Measurements from ENCODE around the gene KCND1. TPM values are rescaled to one million over a fixed set of nuclear protein-coding genes. Genes with fewer than 3 reads are reported as not detected.

KCND1 gene
- polyA plus RNA-seq, 1 donor (not counting 4 experiments of a cell fraction or from before 2014, with no cell fraction given) = 0.20 TPM

DNA sequence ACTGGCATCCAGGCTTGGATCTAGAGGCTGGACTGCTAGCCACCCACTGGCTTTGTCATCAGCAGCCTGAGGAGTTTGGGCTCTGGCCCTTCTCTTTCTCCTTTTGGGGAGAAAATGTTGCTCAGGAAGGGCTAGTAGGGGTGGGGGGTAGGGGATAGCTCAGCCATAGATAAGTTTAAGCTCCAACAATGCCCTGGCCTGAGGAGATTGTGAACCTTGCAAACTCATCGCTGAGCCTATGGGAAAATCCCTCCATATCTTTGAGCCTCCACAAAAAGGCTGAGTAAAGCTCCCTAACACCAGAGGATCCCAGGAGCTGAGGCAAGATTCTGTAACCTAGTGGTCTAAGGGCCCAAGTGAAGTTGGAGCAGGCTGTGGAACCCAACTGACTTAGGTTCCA lies 23.1 kb downstream of the KCND1 start:
- H3K4me1 ChIP-seq (ENCODE audit: control insufficient read depth, extremely low read depth, insufficient read depth, low read length) = no peaks in the 10 kb centered on the region
- H3K36me3 ChIP-seq (ENCODE audit: control insufficient read depth in 2 of 2, extremely low read depth in 1 of 2, insufficient read depth in 2 of 2, low read length in 2 of 2) = peaks cover 0 to 3% of the 10 kb centered on the region in 2 experiments
- TF ChIP-seq EZH2 (IDR thresholded peaks at IDR 0.05; ENCODE audit: low read length) = no peak
- TF ChIP-seq, protein P1, sequence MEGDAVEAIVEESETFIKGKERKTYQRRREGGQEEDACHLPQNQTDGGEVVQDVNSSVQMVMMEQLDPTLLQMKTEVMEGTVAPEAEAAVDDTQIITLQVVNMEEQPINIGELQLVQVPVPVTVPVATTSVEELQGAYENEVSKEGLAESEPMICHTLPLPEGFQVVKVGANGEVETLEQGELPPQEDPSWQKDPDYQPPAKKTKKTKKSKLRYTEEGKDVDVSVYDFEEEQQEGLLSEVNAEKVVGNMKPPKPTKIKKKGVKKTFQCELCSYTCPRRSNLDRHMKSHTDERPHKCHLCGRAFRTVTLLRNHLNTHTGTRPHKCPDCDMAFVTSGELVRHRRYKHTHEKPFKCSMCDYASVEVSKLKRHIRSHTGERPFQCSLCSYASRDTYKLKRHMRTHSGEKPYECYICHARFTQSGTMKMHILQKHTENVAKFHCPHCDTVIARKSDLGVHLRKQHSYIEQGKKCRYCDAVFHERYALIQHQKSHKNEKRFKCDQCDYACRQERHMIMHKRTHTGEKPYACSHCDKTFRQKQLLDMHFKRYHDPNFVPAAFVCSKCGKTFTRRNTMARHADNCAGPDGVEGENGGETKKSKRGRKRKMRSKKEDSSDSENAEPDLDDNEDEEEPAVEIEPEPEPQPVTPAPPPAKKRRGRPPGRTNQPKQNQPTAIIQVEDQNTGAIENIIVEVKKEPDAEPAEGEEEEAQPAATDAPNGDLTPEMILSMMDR (optimal IDR thresholded peaks at IDR 0.05 in 1 of 3, IDR thresholded peaks at IDR 0.05 in 1 of 3, conservative IDR thresholded peaks at IDR 0.05 in 1 of 3; ENCODE audit: extremely low read depth in 1 of 3, insufficient read depth in 2 of 3, low read length in 3 of 3) = no peak
- H3K4me3 ChIP-seq (ENCODE audit: control insufficient read depth in 2 of 3, extremely low read depth in 1 of 3, insufficient read depth in 2 of 3, low read depth in 1 of 3, low read length in 3 of 3) = no peak overlapping the region
- H3K79me2 ChIP-seq (ENCODE audit: control insufficient read depth, insufficient read depth, low read length) = peaks cover 42% of the 10 kb centered on the region
- FAIRE-seq (no peak), DNase-seq (ENCODE audit: low read depth, low spot score) (no peak)
- H3K27ac ChIP-seq (ENCODE audit: control insufficient read depth, insufficient read depth, low read length) = no peak overlapping the region
- no peak overlapping the region for H3K4me2 ChIP-seq (ENCODE audit: control insufficient read depth, extremely low read depth, insufficient read depth, low read depth, low read length)
- no peaks in the 10 kb centered on the region for H4K20me1 ChIP-seq (ENCODE audit: control insufficient read depth, extremely low read depth, insufficient read depth, low read length)
- H3K9me1 ChIP-seq (ENCODE audit: control insufficient read depth, extremely low read depth, insufficient read depth, low read length) = no peaks in the 10 kb centered on the region
- dilution Hi-C loops (cut with MboI; ENCODE audit: extremely low pct_ligation_motif_present, low sequenced_read_pairs) = no loop called here
- no peaks in the 10 kb centered on the region for H3K27me3 ChIP-seq (ENCODE audit: control insufficient read depth, extremely low read depth, insufficient read depth, low read length)
- no peak overlapping the region for H2AFZ ChIP-seq (ENCODE audit: control insufficient read depth, low read length)
- no peak overlapping the region for H3K9ac ChIP-seq (ENCODE audit: control insufficient read depth, extremely low read depth, insufficient read depth, low read length)
- H3K9me3 ChIP-seq (ENCODE audit: control insufficient read depth, low read depth, low read length) = no peaks in the 10 kb centered on the region

GRCh38 chrX:48945517-48946348 lies 25.9 kb downstream of the KCND1 start:
- dilution Hi-C loops (cut with MboI; ENCODE audit: extremely low pct_ligation_motif_present, low sequenced_read_pairs) = no loop called here
- Histone ChIP-seq H4K20me1 (ENCODE audit: control insufficient read depth, extremely low read depth, insufficient read depth, low read length) (no peaks in the 10 kb centered on the region), H3K4me2 (ENCODE audit: control insufficient read depth, extremely low read depth, insufficient read depth, low read depth, low read length) (no peak overlapping the region), H3K9me3 (ENCODE audit: control insufficient read depth, low read depth, low read length) (no peaks in the 10 kb centered on the region), H3K9ac (ENCODE audit: control insufficient read depth, extremely low read depth, insufficient read depth, low read length) (no peak overlapping the region), H3K79me2 (ENCODE audit: control insufficient read depth, insufficient read depth, low read length) (peaks cover 30% of the 10 kb centered on the region), H3K9me1 (ENCODE audit: control insufficient read depth, extremely low read depth, insufficient read depth, low read length) (no peaks in the 10 kb centered on the region), H3K4me3 (ENCODE audit: control insufficient read depth in 2 of 3, extremely low read depth in 1 of 3, insufficient read depth in 2 of 3, low read depth in 1 of 3, low read length in 3 of 3) (no peak overlapping the region), H3K4me1 (ENCODE audit: control insufficient read depth, extremely low read depth, insufficient read depth, low read length) (no peaks in the 10 kb centered on the region), H3K27ac (ENCODE audit: control insufficient read depth, insufficient read depth, low read length) (no peak overlapping the region), H3K36me3 (ENCODE audit: control insufficient read depth in 2 of 2, extremely low read depth in 1 of 2, insufficient read depth in 2 of 2, low read length in 2 of 2) (peaks cover 2 to 4% of the 10 kb centered on the region in 2 experiments), H3K27me3 (ENCODE audit: control insufficient read depth, extremely low read depth, insufficient read depth, low read length) (no peaks in the 10 kb centered on the region), H2AFZ (ENCODE audit: control insufficient read depth, low read length) (no peak overlapping the region)
- FAIRE-seq = no peak
- no peak for DNase-seq (ENCODE audit: low read depth, low spot score)
- TF ChIP-seq, protein P1 (optimal IDR thresholded peaks at IDR 0.05 in 1 of 3, IDR thresholded peaks at IDR 0.05 in 1 of 3, conservative IDR thresholded peaks at IDR 0.05 in 1 of 3; ENCODE audit: extremely low read depth in 1 of 3, insufficient read depth in 2 of 3, low read length in 3 of 3) = peak; percentile 60 to 84 (median 75)
- no peak for TF ChIP-seq EZH2 (IDR thresholded peaks at IDR 0.05; ENCODE audit: low read length)

All from keratinocyte (primary cell).